ENCODE results near the gene ILKAP.

ILKAP gene

DNA sequence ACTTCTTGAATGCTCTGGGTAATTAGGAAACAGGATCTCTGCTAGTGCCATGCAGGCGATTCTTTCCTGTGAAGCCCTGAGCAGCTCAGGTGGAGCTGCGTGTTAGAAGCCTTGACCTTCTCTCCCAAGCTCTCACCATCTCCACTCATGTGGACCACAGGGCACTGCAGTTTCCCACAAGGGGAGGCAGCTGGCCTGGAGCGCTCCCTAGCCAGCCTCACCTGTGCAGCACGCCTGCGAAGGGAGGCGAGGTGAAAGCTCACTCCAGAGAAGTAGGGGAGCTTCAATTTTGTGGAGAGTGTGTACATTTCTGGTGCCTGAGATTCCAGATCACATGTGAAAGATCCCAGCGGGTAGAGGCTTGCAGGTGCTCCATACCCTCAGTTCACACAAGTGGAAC lies 47.4 kb upstream of the ILKAP start:
- Histone ChIP-seq H3K4ac (ENCODE audit: low read depth, low read length) (no peak overlapping the region), H2BK5ac (ENCODE audit: low read depth, low read length, poor library complexity) (no peak overlapping the region), H3K27me3 (ENCODE audit: insufficient read depth, low read length) (no peaks in the 10 kb centered on the region), H4K12ac (ENCODE audit: low read depth, low read length) (no peak overlapping the region), H3K36me3 (ENCODE audit: control insufficient read depth in 1 of 2, insufficient read depth in 2 of 2, low read length in 2 of 2) (peaks cover 3 to 5% of the 10 kb centered on the region in 2 experiments), H2AFZ (ENCODE audit: insufficient read depth, low read length, poor library complexity) (no peak overlapping the region), H3K79me1 (ENCODE audit: low read length) (no peaks in the 10 kb centered on the region), H2BK120ac (ENCODE audit: insufficient read depth, low read length, poor library complexity) (no peak overlapping the region), H3K4me1 (ENCODE audit: control insufficient read depth in 1 of 2, insufficient read depth in 2 of 2, low read length in 2 of 2) (no peaks in the 10 kb centered on the region), H3K4me3 (ENCODE audit: low read depth, low read length) (no peak overlapping the region), H2BK12ac (ENCODE audit: low read length) (no peak overlapping the region), H2AK5ac (ENCODE audit: low read length) (no peak overlapping the region), H3K14ac (ENCODE audit: low read length) (no peak overlapping the region), H3K18ac (ENCODE audit: low read length) (no peak overlapping the region), H4K91ac (ENCODE audit: low read depth, low read length) (no peak overlapping the region), H3K4me2 (ENCODE audit: low read length) (no peak overlapping the region), H3K79me2 (ENCODE audit: control insufficient read depth, insufficient read depth, low read length, poor library complexity) (no peaks in the 10 kb centered on the region), H3K9me3 (ENCODE audit: insufficient read depth, low read depth, low read length) (no peaks in the 10 kb centered on the region), H4K8ac (ENCODE audit: low read depth, low read length) (no peak overlapping the region), H3K23ac (ENCODE audit: low read length) (no peak overlapping the region), H3K27ac (ENCODE audit: low read depth, low read length) (no peak overlapping the region), H3K9ac (ENCODE audit: low read length) (no peak overlapping the region)
- DNase-seq, result no peak
- no CpG with 5 or more reads among the region's 7 CpGs for WGBS (ENCODE audit: extremely low coverage, insufficient coverage, insufficient read length)

DNA sequence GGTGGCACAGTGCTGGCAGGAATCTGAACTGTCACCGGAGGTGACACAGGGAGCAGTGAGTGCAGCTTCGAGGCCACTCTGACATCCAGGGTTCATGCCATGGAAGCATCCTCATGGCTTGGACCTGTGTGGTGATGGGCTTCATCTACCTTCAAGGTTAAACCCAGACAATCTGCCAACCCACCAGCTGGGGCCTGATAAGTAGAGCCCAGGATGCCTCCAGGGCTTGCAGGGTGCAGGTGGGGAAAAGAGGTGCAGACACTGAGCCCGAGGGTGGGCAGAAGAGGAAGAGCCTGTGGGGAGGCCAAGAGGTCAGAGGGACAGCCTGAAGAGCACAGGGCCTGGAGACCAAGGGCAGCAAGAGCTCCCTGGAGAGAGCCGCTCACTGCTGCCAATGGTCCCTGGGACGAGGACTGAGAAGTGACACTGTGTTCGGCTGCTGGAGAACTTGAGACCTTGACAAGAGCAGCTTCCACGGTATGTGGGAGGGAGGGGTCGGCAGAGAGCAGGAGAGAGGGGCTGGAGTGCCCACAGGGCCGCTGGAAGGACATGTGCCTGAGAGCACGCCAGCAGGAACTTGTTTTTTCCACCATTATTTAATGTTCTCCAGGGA lies 44.5 kb upstream of the ILKAP start:
- no peak overlapping the region for H4K8ac ChIP-seq (ENCODE audit: low read depth, low read length)
- H3K23ac ChIP-seq (ENCODE audit: low read length), result no peak overlapping the region
- H3K79me2 ChIP-seq (ENCODE audit: control insufficient read depth, insufficient read depth, low read length, poor library complexity), result no peaks in the 10 kb centered on the region
- no CpG with 5 or more reads among the region's 10 CpGs for WGBS (ENCODE audit: extremely low coverage, insufficient coverage, insufficient read length)
- no peak overlapping the region for H2AK5ac ChIP-seq (ENCODE audit: low read length)
- no peak overlapping the region for H3K4ac ChIP-seq (ENCODE audit: low read depth, low read length)
- peaks cover 0 to under 1% of the 10 kb centered on the region in 2 experiments for H3K36me3 ChIP-seq (ENCODE audit: control insufficient read depth in 1 of 2, insufficient read depth in 2 of 2, low read length in 2 of 2)
- no peak overlapping the region for H4K12ac ChIP-seq (ENCODE audit: low read depth, low read length)
- H3K4me3 ChIP-seq (ENCODE audit: low read depth, low read length), result no peak overlapping the region
- H3K79me1 ChIP-seq (ENCODE audit: low read length), result no peaks in the 10 kb centered on the region
- no peak overlapping the region for H3K27ac ChIP-seq (ENCODE audit: low read depth, low read length)
- no peaks in the 10 kb centered on the region for H3K4me1 ChIP-seq (ENCODE audit: control insufficient read depth in 1 of 2, insufficient read depth in 2 of 2, low read length in 2 of 2)
- H3K14ac ChIP-seq (ENCODE audit: low read length), result no peak overlapping the region
- H2BK120ac ChIP-seq (ENCODE audit: insufficient read depth, low read length, poor library complexity), result no peak overlapping the region
- H3K4me2 ChIP-seq (ENCODE audit: low read length), result no peak overlapping the region
- H3K27me3 ChIP-seq (ENCODE audit: insufficient read depth, low read length), result no peaks in the 10 kb centered on the region
- H2AFZ ChIP-seq (ENCODE audit: insufficient read depth, low read length, poor library complexity), result no peak overlapping the region
- H3K18ac ChIP-seq (ENCODE audit: low read length), result no peak overlapping the region
- no peak overlapping the region for H4K91ac ChIP-seq (ENCODE audit: low read depth, low read length)
- H2BK12ac ChIP-seq (ENCODE audit: low read length), result no peak overlapping the region
- no peak overlapping the region for H3K9ac ChIP-seq (ENCODE audit: low read length)
- no peak overlapping the region for H2BK5ac ChIP-seq (ENCODE audit: low read depth, low read length, poor library complexity)
- H3K9me3 ChIP-seq (ENCODE audit: insufficient read depth, low read depth, low read length), result no peaks in the 10 kb centered on the region
- DNase-seq, result no peak

DNA sequence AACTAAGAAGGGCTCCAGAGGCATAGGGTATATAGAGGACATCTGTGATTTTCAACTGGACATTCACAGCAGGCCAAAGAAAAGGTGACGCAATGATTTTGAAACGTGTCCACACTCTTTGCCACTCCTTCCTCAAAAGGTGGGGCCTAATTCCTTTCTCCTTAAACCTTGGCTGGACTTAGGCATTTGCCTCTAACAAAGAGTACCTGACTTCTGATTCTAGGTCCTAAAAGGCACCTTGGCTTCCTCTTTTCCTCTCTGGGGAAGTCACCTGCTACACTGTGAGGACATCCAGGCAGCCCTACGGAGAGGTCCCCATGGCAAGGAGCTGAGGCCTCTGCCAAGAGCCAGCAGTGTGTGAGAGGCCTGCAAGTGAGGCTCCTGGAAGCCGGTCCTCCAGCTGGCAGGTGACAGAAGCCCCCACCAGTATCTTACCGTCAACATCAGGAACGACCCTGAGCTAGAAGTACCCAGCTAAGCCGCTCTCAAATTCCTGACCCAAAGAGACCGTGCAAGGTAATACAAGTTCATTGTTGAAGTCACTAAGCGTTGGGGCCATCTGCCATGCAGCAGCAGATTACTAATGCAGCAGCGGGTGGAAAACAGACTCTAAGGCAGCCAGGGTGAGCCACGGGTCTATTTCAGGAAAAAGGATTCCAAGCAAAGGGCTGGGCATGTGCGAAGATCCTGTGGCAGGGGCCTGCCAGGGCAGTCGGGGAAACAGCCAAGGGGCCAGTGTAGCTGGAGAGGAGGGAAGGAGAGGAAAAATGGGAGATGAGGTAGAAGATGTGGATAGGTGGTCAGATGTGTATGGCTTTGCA lies 43.7 kb upstream of the ILKAP start:
- no peak overlapping the region for H2BK12ac ChIP-seq (ENCODE audit: low read length)
- H2BK5ac ChIP-seq (ENCODE audit: low read depth, low read length, poor library complexity), result no peak overlapping the region
- H3K4ac ChIP-seq (ENCODE audit: low read depth, low read length), result no peak overlapping the region
- no peaks in the 10 kb centered on the region for H3K79me1 ChIP-seq (ENCODE audit: low read length)
- no peak overlapping the region for H3K4me3 ChIP-seq (ENCODE audit: low read depth, low read length)
- H3K4me1 ChIP-seq (ENCODE audit: control insufficient read depth in 1 of 2, insufficient read depth in 2 of 2, low read length in 2 of 2), result no peaks in the 10 kb centered on the region
- H3K4me2 ChIP-seq (ENCODE audit: low read length), result no peak overlapping the region
- H3K14ac ChIP-seq (ENCODE audit: low read length), result no peak overlapping the region
- peak in 1 of 2 donors; percentile 43 for DNase-seq
- no peak overlapping the region for H4K91ac ChIP-seq (ENCODE audit: low read depth, low read length)
- H4K12ac ChIP-seq (ENCODE audit: low read depth, low read length), result no peak overlapping the region
- no peaks in the 10 kb centered on the region for H3K36me3 ChIP-seq (ENCODE audit: control insufficient read depth in 1 of 2, insufficient read depth in 2 of 2, low read length in 2 of 2)
- H3K9me3 ChIP-seq (ENCODE audit: insufficient read depth, low read depth, low read length), result no peaks in the 10 kb centered on the region
- no peak overlapping the region for H4K8ac ChIP-seq (ENCODE audit: low read depth, low read length)
- no peak overlapping the region for H2AK5ac ChIP-seq (ENCODE audit: low read length)
- no peak overlapping the region for H3K18ac ChIP-seq (ENCODE audit: low read length)
- no peak overlapping the region for H3K9ac ChIP-seq (ENCODE audit: low read length)
- no peak overlapping the region for H2AFZ ChIP-seq (ENCODE audit: insufficient read depth, low read length, poor library complexity)
- H2BK120ac ChIP-seq (ENCODE audit: insufficient read depth, low read length, poor library complexity), result no peak overlapping the region
- no peak overlapping the region for H3K23ac ChIP-seq (ENCODE audit: low read length)
- no CpG with 5 or more reads among the region's 13 CpGs for WGBS (ENCODE audit: extremely low coverage, insufficient coverage, insufficient read length)
- H3K27me3 ChIP-seq (ENCODE audit: insufficient read depth, low read length), result no peaks in the 10 kb centered on the region
- H3K27ac ChIP-seq (ENCODE audit: low read depth, low read length), result no peak overlapping the region
- H3K79me2 ChIP-seq (ENCODE audit: control insufficient read depth, insufficient read depth, low read length, poor library complexity), result no peaks in the 10 kb centered on the region

DNA sequence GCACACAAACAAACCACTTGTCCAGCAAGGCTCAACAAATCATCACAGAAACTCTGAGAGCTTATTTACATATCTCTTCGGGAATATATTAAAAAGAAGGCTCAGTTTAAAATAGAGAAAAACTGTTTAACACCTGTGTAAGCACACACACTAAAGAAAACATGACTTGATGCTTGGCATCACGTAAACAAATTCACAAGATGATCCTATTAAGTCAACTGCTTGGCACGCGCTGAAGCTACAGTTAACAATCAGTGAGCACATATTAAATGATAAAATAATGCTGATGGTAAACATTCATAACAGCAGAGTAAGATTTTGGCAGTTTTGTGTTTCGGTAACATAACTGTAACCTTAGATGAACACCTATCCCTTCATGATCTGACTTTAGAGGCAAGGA lies 40.7 kb upstream of the ILKAP start:
- Histone ChIP-seq H3K36me3 (ENCODE audit: control insufficient read depth in 1 of 2, insufficient read depth in 2 of 2, low read length in 2 of 2) (no peaks in the 10 kb centered on the region), H2BK12ac (ENCODE audit: low read length) (no peak overlapping the region), H4K12ac (ENCODE audit: low read depth, low read length) (no peak overlapping the region), H3K27ac (ENCODE audit: low read depth, low read length) (no peak overlapping the region), H3K9ac (ENCODE audit: low read length) (no peak overlapping the region), H4K8ac (ENCODE audit: low read depth, low read length) (no peak overlapping the region), H2AFZ (ENCODE audit: insufficient read depth, low read length, poor library complexity) (no peak overlapping the region), H3K14ac (ENCODE audit: low read length) (no peak overlapping the region), H3K4me3 (ENCODE audit: low read depth, low read length) (no peak overlapping the region), H3K4me2 (ENCODE audit: low read length) (no peak overlapping the region), H2BK5ac (ENCODE audit: low read depth, low read length, poor library complexity) (no peak overlapping the region), H2AK5ac (ENCODE audit: low read length) (no peak overlapping the region), H3K4ac (ENCODE audit: low read depth, low read length) (no peak overlapping the region), H3K79me1 (ENCODE audit: low read length) (peaks cover 3% of the 10 kb centered on the region), H3K9me3 (ENCODE audit: insufficient read depth, low read depth, low read length) (no peaks in the 10 kb centered on the region), H4K91ac (ENCODE audit: low read depth, low read length) (no peak overlapping the region), H3K79me2 (ENCODE audit: control insufficient read depth, insufficient read depth, low read length, poor library complexity) (peaks cover 2% of the 10 kb centered on the region), H3K4me1 (ENCODE audit: control insufficient read depth in 1 of 2, insufficient read depth in 2 of 2, low read length in 2 of 2) (peaks cover 0 to 10% of the 10 kb centered on the region in 2 experiments), H3K18ac (ENCODE audit: low read length) (no peak overlapping the region), H3K27me3 (ENCODE audit: insufficient read depth, low read length) (peaks cover 12% of the 10 kb centered on the region), H2BK120ac (ENCODE audit: insufficient read depth, low read length, poor library complexity) (no peak overlapping the region), H3K23ac (ENCODE audit: low read length) (no peak overlapping the region)
- no CpG with 5 or more reads among the region's 5 CpGs for WGBS (ENCODE audit: extremely low coverage, insufficient coverage, insufficient read length)
- no peak for DNase-seq

All from trophoblast cell (in vitro differentiated cells and primary cell).